ENCODE results near the gene LSM14A.
A peak's percentile ranks its signal among the peaks of the same experiment; 100 is the strongest.

The LSM14A gene

GRCh38 chr19:34256835-34257558 lies 84.7 kb downstream of the LSM14A start:
- DNase-seq (ENCODE audit: low read depth): no peak

DNA sequence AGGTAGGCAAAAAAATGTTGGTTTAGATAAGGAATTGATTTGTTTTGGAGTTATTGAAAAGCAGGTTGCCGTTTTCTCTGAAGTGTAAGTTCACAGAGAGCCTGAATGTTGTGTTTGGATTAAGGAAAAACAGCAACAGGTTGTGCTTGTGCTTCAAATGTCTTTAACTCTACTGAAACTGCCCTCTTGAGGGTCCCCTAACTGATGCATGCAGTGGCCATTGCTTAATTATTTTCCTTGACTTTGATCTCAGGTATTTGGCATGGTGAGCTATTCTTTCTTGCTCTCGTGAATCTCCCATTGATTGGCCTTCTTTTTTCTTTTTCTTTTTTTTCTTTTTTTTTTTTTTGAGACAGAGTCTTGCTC lies 85.2 kb downstream of the LSM14A start:
- no peak for DNase-seq (ENCODE audit: low read depth)

DNA sequence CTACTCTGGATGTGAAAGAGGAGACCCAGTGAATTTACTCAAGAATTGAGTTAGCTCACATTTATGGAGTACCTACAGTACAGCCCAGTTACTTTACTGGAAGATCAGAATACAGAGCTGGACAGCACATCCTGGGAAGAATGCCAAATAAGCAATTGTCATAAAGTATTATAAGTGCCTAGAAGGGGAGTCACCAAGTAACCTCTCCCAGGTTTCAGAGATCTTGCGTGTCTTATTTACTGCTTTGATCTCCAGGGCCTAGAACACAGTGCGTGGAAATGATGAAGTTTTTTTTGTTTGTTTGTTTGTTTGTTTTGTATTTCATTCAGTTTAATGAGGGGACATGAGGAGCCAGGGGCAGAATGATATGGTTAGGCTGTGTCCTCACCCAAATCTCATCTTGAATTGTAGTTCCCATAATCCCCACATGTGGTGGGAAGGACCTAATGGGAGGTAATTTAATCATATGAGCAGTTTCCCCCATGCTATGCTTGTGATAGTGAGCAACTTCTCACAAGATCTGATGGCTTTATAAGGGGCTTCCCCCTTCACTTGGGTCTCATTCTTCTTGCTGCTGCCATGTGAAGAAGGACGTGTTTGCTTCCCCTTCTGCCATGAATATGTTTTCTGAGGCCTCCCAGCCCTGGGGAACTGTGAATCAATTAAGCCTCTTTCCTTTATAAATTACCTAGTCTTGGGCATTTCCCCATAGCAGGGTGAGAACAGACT lies 87.2 kb downstream of the LSM14A start:
- DNase-seq (ENCODE audit: low read depth): no peak

- no peak for DNase-seq (ENCODE audit: low read depth)
Measured at GRCh38 chr19:34260771-34261173, 88.5 kb downstream of the LSM14A start.

GRCh38 chr19:34261334-34262109 lies 89.2 kb downstream of the LSM14A start:
- DNase-seq (ENCODE audit: low read depth): no peak

DNA sequence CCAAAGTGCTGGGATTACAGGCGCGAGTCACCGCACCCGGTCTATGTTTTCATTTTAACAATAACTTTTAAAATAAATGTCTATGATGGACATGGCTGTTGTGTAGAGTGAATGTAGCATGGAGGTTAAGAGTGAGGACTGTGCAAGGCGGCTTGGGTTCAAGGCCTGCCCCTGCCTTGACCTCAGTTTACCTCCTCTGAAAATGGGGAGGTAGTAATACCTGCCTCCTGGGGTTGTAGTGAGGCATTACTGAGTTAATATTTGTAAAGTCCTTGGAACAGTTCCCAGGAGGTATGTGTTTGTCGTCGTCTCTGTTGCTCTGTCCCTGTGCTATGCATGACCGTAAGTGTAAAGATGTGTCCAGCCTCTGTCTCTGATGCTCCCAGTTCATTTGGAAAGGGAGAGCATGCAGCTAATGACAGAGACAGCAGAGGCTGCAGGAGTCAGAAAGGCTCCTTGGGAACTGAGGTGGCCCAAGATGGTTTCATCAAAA lies 91.5 kb downstream of the LSM14A start:
- no peak for DNase-seq (ENCODE audit: low read depth)

DNA sequence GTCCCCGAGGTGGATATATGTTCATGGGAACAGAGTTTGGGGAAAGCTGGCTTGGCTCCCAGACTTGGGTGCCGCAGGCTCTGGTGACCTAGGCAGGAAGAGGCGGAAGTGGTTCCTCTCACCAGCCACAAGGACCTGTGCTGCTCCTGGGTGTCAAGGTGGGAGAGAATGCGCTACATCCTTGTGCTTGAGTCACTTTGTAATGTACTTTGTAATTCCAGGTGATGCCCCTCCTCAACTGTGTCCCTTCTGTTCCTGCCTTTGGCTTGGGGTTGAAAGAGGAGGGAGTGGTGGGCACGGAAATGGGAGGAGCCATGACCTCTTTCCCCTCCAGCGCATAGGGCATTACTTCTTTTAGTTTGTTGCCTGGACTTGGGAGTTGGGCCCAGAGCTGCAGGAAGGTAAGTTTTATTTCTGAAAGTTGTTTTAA lies 92.9 kb downstream of the LSM14A start:
- DNase-seq (ENCODE audit: low read depth): no peak

DNA sequence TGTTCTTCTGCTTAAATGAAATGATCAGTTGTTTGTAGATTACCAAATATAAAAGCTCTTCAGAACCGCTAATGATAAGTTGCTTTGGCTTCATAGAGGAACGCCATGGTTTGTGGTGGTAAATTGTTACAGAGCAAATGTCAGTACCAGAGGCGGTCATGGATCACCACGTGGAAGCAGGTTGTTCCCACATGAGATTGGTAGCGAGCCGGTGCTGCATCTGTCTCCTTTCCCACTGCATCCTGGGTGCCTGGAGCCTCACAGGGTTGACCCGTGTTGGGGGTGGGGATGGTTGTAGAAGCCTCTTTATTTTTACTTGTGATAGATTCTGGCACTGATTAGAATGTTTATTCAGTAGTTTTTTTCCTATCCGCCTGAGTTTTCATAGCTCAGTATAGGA lies 96.8 kb downstream of the LSM14A start:
- DNase-seq (ENCODE audit: low read depth): no peak

GRCh38 chr19:34269489-34269888 lies 97.2 kb downstream of the LSM14A start:
- DNase-seq (ENCODE audit: low read depth): no peak

DNA sequence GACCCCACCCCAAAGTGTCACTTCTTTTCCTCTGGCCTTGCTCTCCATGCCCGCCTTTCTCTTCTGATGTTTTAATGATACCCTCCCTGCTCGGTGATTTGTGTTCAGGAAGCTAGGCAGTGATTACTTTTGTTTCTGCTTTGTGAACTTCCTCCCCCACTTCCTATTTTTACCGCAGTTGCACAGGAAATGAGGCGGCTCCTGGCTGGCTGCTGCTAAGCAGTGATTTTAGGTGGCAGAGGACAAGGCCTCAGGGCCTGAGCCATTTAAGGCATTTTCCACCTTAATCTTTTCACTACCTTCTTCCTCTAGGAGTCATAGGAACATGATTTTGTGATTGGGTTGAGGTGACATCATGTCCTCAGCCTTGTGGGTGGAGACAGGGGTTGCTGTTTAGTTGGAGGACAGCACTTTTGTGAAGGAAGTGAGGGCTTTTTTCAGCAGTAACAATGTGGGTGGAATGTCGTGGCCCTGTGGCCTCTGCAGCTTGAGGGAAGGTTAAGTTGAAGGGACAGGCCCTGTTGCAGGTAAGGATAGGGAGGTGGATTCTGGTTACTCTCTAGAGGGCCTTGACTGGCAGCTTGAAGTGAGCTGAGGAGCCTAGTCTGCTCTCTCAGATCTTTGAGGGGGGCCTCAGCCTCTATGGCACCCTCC lies 97.8 kb downstream of the LSM14A start:
- peak; percentile 35 for DNase-seq (ENCODE audit: low read depth)

DNA sequence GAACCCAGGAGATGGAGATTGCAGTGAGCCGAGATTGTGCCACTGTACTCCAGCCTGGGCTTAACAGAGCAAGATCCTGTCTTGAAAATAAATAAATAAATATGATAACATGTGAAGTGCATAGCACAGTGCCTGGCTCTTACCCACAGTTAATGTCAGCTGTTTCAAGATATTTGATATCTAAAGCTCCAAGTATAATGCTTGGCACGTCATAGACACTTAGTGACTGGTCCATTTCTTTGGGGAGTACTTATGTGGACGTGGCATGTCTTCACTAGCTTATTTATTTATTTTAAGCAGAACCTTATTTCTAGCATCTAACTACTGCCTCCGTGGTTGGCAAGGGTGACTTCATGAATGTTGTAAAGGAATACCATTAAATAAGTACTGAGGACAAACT lies 100.8 kb downstream of the LSM14A start:
- no peak for DNase-seq (ENCODE audit: low read depth)

DNA sequence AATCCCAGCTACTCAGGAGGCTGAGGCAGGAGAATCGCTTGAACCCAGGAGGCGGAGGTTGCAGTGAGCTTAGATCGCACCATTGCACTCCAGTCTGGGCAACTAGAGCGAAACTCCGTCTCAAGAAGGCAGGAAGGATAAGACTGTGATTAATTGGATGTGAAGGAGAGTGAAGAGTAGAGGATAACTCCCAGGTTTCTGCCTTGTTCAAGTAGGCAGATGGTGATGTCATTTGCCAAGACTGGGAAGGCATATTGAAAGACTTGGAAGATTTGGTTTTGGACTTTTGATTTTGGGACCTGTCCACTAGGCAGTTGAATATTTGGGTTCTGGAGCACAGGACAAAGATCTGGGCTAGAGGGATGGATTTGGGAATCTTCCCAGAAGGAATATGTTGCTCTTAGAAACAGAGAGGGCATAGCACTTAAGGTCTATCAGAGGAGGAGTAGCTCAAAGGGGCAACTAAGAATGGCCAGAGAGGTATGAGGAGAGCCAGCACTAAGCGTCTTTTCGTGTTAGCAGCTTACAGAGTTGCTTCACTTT lies 102.1 kb downstream of the LSM14A start:
- no peak for DNase-seq (ENCODE audit: low read depth)

DNA sequence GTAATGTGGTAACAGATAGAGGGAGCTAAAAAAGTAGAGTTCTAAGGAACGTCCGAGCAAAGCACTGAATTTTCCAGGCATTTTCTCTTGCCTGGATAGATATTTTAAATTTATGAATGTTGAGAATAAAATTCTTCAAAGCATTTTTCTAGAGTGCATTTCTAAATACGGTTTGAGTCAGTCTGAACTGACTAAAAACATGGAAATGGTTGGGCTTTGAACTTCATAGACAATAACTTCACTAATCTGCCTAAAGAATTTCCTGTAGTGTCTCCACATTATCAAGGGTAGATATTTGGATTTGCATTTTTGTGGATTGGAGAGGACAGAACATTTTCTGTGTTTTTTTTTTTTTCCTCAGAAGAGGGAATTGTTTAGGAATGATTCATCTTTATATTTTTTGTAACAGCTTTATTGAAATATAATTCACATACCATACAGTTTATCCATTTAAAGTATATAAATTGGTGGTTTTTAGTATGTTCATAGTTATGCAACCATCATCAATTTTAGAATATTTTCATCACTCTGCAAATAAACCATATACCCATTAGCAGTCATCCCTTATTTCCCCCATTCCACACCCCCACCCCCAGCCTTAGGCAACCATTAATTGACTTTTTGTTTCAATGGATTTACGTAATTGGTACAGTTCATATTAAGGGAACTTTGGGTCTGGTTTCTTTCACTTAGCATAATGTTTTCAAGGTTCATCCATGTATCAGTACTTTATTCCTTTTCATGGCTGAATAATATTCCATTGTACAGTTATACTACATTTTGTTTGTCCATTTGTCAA lies 102.7 kb downstream of the LSM14A start:
- DNase-seq (ENCODE audit: low read depth): no peak

DNA sequence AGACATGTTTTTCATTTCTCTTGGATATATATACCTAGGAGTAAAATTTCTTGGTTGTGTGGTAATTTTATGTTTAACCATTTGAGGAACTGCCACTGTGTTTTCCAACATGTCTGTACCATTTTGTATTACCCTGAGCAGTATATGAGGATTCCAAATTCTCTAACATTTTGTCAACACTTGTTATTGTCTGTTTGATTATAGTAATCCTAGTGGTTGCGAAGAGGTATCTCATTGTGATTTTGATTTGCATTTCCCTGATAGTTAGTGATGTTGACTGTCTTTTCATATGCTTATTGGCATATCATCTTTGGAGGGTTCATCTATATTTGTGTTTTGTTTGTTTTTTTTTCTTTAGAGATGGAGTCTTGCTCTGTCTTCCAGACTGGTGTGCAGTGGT lies 103.4 kb downstream of the LSM14A start:
- DNase-seq (ENCODE audit: low read depth): no peak

DNA sequence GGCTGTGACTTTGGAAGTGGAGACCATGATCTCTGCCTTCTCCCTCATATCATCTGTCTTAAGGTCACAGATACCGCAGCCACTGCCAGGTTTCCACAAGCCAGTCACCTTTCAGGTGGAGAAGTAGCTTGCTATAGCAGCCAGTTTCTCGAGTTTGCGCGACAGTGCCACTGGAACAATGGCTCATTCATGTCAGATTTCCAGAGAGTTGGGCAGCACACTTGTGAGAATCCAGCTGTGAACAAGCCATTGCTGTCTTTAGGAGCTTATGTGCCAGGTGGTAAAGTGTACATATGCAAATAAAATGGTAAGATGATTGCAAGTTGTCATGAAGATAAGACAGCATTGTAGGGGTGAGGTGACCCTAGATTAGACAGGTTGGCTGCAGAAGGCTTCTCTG lies 104.3 kb downstream of the LSM14A start:
- DNase-seq (ENCODE audit: low read depth): no peak

DNA sequence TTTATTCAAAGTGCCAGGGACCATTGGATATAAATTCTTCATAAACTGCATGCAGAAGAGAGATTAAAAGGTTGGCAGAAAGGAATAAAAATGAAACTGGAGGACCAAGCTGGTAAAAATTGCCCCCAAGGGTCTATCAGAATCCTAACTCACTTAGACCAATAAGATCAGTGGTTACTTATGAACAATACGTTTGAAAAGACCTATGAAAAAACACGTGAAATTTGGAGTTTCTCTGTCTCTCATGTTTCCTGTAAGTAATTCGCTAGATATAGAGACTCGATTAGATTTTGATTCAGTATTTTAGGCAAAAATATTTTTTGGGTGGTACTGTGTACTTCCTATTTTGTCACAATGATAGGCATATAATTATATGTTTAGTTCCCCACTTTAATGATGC lies 104.9 kb downstream of the LSM14A start:
- no peak for DNase-seq (ENCODE audit: low read depth)

DNA sequence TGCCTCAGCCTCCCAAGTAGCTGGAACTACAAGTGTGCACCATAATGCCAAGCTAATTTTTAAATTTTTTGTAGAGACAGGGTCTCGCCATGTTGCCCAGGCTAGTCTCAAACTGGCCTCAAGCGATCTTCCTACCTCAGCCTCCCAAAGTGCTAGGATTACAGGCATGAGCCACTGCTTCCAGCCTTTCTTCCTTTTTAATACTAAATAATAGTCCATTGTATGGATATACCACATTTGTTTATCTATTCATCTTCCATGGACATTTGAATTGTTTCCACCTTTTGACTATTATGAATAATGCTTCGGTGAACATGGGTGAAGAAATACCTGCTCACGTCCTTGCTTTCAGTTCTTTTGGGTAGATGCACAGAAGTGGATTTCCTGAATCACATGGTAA lies 106.5 kb downstream of the LSM14A start:
- no peak for DNase-seq (ENCODE audit: low read depth)

Measured in stimulated activated CD8-positive, alpha-beta memory T cell treated with anti-CD3 and anti-CD28 coated beads, Interleukin-12 subunit alpha, Interleukin-12 subunit beta, amount 100 ng/mL, for 4 hours (primary cell).